Measurements from ENCODE around the gene LRPAP1.

DNA sequence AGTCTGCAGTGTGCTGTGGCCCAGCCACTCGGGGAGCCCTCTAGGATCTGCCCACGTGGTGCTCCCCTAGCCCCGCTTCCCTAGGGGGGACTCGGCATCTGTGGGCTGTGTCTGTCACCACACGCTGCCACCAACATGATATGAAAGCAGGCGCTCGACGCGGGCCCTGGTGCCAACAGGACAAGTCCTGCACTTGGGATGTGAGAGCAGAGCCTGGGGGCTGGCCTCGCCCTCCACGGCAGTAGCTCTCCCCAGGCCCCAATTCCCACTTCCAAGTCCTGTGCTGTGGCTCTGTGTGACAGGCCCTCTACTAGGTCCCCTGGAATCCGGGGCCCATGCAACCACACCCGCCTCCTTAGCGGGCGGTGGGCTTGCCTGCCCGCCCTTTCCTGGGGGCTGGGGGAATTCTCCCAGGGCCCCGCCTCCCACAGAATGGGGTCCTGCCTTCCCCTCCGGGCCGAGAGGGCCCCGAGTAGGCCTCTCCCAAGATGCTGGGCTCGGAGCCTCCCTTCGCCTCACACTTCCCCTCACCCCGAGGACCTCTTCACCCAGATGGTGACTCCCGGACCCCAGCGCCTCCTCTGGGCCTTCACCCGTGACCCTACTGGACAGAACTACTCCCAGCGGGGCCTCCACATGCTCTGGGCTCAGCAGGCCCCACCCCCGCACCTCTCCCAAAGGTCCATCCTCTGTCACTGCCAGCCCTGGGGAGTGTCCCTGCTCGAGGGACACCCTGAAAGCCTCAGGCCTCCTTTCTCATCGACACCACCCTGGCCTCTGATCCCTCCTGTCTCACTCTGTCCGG is 11.2 kb downstream of the LRPAP1 start:
- TF ChIP-seq, protein P1, sequence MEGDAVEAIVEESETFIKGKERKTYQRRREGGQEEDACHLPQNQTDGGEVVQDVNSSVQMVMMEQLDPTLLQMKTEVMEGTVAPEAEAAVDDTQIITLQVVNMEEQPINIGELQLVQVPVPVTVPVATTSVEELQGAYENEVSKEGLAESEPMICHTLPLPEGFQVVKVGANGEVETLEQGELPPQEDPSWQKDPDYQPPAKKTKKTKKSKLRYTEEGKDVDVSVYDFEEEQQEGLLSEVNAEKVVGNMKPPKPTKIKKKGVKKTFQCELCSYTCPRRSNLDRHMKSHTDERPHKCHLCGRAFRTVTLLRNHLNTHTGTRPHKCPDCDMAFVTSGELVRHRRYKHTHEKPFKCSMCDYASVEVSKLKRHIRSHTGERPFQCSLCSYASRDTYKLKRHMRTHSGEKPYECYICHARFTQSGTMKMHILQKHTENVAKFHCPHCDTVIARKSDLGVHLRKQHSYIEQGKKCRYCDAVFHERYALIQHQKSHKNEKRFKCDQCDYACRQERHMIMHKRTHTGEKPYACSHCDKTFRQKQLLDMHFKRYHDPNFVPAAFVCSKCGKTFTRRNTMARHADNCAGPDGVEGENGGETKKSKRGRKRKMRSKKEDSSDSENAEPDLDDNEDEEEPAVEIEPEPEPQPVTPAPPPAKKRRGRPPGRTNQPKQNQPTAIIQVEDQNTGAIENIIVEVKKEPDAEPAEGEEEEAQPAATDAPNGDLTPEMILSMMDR (IDR thresholded peaks at IDR 0.05): no peak
- TF ChIP-seq POLR2A (IDR thresholded peaks at IDR 0.05): no peak
